ENCODE measurements around the gene TMX2.

Gene TMX2

GRCh38 chr11:57764972-57765371 is 52.6 kb downstream of the TMX2 start:
- no peak for DNase-seq (ENCODE audit: low read depth)

GRCh38 chr11:57770793-57771192 is 58.4 kb downstream of the TMX2 start:
- DNase-seq (ENCODE audit: low read depth) = no peak

- no peak for DNase-seq (ENCODE audit: low read depth)
Observed at GRCh38 chr11:57771365-57771764, 59.0 kb downstream of the TMX2 start.

GRCh38 chr11:57772562-57772961 is 60.2 kb downstream of the TMX2 start:
- no peak for DNase-seq (ENCODE audit: low read depth)

- DNase-seq (ENCODE audit: low read depth) = no peak
Observed at GRCh38 chr11:57773026-57773598, 60.7 kb downstream of the TMX2 start.

GRCh38 chr11:57775491-57775890 is 63.1 kb downstream of the TMX2 start:
- no peak for DNase-seq (ENCODE audit: low read depth)

GRCh38 chr11:57776031-57776521 is 63.7 kb downstream of the TMX2 start:
- DNase-seq (ENCODE audit: low read depth) = no peak

GRCh38 chr11:57776577-57777210 is 64.3 kb downstream of the TMX2 start:
- DNase-seq (ENCODE audit: low read depth) = no peak

- no peak for DNase-seq (ENCODE audit: low read depth)
Observed at GRCh38 chr11:57777969-57778317, 65.5 kb downstream of the TMX2 start.

- no peak for DNase-seq (ENCODE audit: low read depth)
Observed at GRCh38 chr11:57778318-57779037, 66.1 kb downstream of the TMX2 start.

GRCh38 chr11:57779276-57779675 is 66.9 kb downstream of the TMX2 start:
- DNase-seq (ENCODE audit: low read depth) = no peak

GRCh38 chr11:57781529-57781943 is 69.1 kb downstream of the TMX2 start:
- no peak for DNase-seq (ENCODE audit: low read depth)

- DNase-seq (ENCODE audit: low read depth) = no peak
Observed at GRCh38 chr11:57785072-57785471, 72.7 kb downstream of the TMX2 start.

GRCh38 chr11:57786436-57786835 is 74.0 kb downstream of the TMX2 start:
- DNase-seq (ENCODE audit: low read depth) = no peak

- no peak for DNase-seq (ENCODE audit: low read depth)
Observed at GRCh38 chr11:57787006-57787604, 74.7 kb downstream of the TMX2 start.

- DNase-seq (ENCODE audit: low read depth) = no peak
Observed at GRCh38 chr11:57787920-57788702, 75.7 kb downstream of the TMX2 start.

- DNase-seq (ENCODE audit: low read depth) = no peak
Observed at GRCh38 chr11:57788703-57789088, 76.3 kb downstream of the TMX2 start.
